NCI-H2171 (cell line): ENCODE measurements around the gene ERC2.

Experiments
- DNase-seq: peaks from one replicate; lab custom pipeline; 2025; lab: John Stamatoyannopoulos, UW

ERC2 gene

GRCh38 chr3:55711646-55712045, 756.6 kb downstream of the ERC2 start:
- no peak for DNase-seq

- no peak for DNase-seq
Measured at GRCh38 chr3:55709411-55710012, 758.8 kb downstream of the ERC2 start.

GRCh38 chr3:55708921-55709320, 759.3 kb downstream of the ERC2 start:
- no peak for DNase-seq

GRCh38 chr3:55708242-55708641, 760.0 kb downstream of the ERC2 start:
- DNase-seq, result no peak

- DNase-seq, result no peak
Measured at GRCh38 chr3:55704521-55704920, 763.7 kb downstream of the ERC2 start.

GRCh38 chr3:55702822-55703221, 765.4 kb downstream of the ERC2 start:
- no peak for DNase-seq

GRCh38 chr3:55701997-55702396, 766.3 kb downstream of the ERC2 start:
- no peak for DNase-seq

- no peak for DNase-seq
Measured at GRCh38 chr3:55698831-55699230, 769.4 kb downstream of the ERC2 start.

- DNase-seq, result no peak
Measured at GRCh38 chr3:55697177-55697865, 770.9 kb downstream of the ERC2 start.

GRCh38 chr3:55692957-55693558, 775.2 kb downstream of the ERC2 start:
- DNase-seq, result no peak

- no peak for DNase-seq
Measured at GRCh38 chr3:55692295-55692956, 775.8 kb downstream of the ERC2 start.

- no peak for DNase-seq
Measured at GRCh38 chr3:55691141-55691540, 777.1 kb downstream of the ERC2 start.

GRCh38 chr3:55690726-55691125, 777.5 kb downstream of the ERC2 start:
- DNase-seq, result peak; percentile 33

- DNase-seq, result no peak
Measured at GRCh38 chr3:55690177-55690576, 778.1 kb downstream of the ERC2 start.

- DNase-seq, result no peak
Measured at GRCh38 chr3:55688154-55688553, 780.1 kb downstream of the ERC2 start.

- no peak for DNase-seq
Measured at GRCh38 chr3:55687526-55687925, 780.7 kb downstream of the ERC2 start.

- DNase-seq, result no peak
Measured at GRCh38 chr3:55686426-55687254, 781.6 kb downstream of the ERC2 start.

GRCh38 chr3:55683666-55684270, 784.5 kb downstream of the ERC2 start:
- DNase-seq, result no peak

- DNase-seq, result no peak
Measured at GRCh38 chr3:55682461-55682860, 785.8 kb downstream of the ERC2 start.

- no peak for DNase-seq
Measured at GRCh38 chr3:55678546-55679216, 789.6 kb downstream of the ERC2 start.

GRCh38 chr3:55676643-55677042, 791.6 kb downstream of the ERC2 start:
- no peak for DNase-seq
